Smooth muscle cell (in vitro differentiated cells): ENCODE data around the gene ANK2. TPM values are rescaled to one million over a fixed set of nuclear protein-coding genes. Genes with fewer than 3 reads are reported as not detected.

ENCODE experiments used
- DNase-seq: peaks from one replicate; lab custom pipeline; 2025; ENCODE audit not compliant: unreplicated experiment; lab: John Stamatoyannopoulos, UW
- H2AFZ ChIP-seq: fragments of 200-600 bp; sonication (generic); 2 replicates; pipeline ENCODE4 v1.6.0; 2016; ENCODE audit warnings: antibody characterized with exemption, low read depth, mild to moderate bottlenecking
- H3F3A ChIP-seq: fragments of 200-600 bp; sonication (generic); 2 replicates; pipeline ENCODE4 v1.6.0; 2017; ENCODE audit warnings: antibody characterized with exemption, low read depth
- H3K27ac ChIP-seq: fragments of 200-600 bp; sonication (generic); 2 replicates; pipeline ENCODE4 v1.5.1; 2016; ENCODE audit warnings: low read depth, mild to moderate bottlenecking
- H3K27me3 ChIP-seq: fragments of 200-600 bp; sonication (generic); 2 replicates; pipeline ENCODE4 v1.6.1; 2016; ENCODE audit warnings: low read depth, mild to moderate bottlenecking
- H3K36me3 ChIP-seq: fragments of 200-600 bp; sonication (generic); 2 replicates; pipeline ENCODE4 v1.5.1; 2016; ENCODE audit warnings: low read depth
- H3K4me1 ChIP-seq: fragments of 200-600 bp; sonication (generic); 2 replicates; pipeline ENCODE4 v1.5.1; 2016; ENCODE audit warnings: low read depth
- H3K4me2 ChIP-seq: fragments of 200-600 bp; sonication (generic); 2 replicates; pipeline ENCODE4 v1.6.0; 2016; ENCODE audit warnings: mild to moderate bottlenecking
- H3K4me3 ChIP-seq: fragments of 200-600 bp; sonication (generic); 2 replicates; pipeline ENCODE4 v1.5.1; 2016; ENCODE audit warnings: mild to moderate bottlenecking
- H3K79me2 ChIP-seq: fragments of 200-600 bp; sonication (generic); 2 replicates; pipeline ENCODE4 v1.6.0; 2016; ENCODE audit warnings: low read depth, mild to moderate bottlenecking
- H3K9ac ChIP-seq: fragments of 200-600 bp; sonication (generic); 2 replicates; pipeline ENCODE4 v1.6.0; 2016; ENCODE audit warnings: low read depth
- H3K9me3 ChIP-seq: fragments of 200-600 bp; sonication (generic); replicated peaks from 2 replicates; pipeline ENCODE4 v1.5.1; 2016; ENCODE audit warnings: low read depth
- H4K20me1 ChIP-seq: fragments of 200-600 bp; sonication (generic); 2 replicates; pipeline ENCODE4 v1.6.0; 2016; ENCODE audit warnings: low read depth
- WGBS: methylation state at CpG from one replicate; pipeline ENCODE4 v1.1.7; 2016; ENCODE audit warnings: low lambda C conversion rate; 5-methylcytosine and 5-hydroxymethylcytosine counted together
- polyA plus RNA-seq: library from polyadenylated mRNA; unstranded; fragments of >200 nt; fragmentation: Nextera tagmentation; extraction: Ambion mirVana; gene quantifications from 2 replicates; pipeline ENCODE4 v1.2.1, GENCODE V29; 2016
- total RNA-seq: library from RNA; depleted of rRNA; stranded (reverse); fragments of >200 nt; gene quantifications from 2 replicates; pipeline ENCODE4 v1.2.3, GENCODE V29; 2014
- TF ChIP-seq, protein P1 (sequence below): fragments of 200-600 bp; sonication (generic); IDR thresholded peaks from 2 replicates; pipeline ENCODE4 v1.5.1; 2017; ENCODE audit warnings: borderline replicate concordance, mild to moderate bottlenecking, antibody characterized with exemption; ENCODE audit not compliant: insufficient read depth, poor library complexity, severe bottlenecking

ANK2 gene
- total and polyA plus RNA-seq, 2 experiments from 2014 or later, result 2.2 to 8.1 TPM

DNA sequence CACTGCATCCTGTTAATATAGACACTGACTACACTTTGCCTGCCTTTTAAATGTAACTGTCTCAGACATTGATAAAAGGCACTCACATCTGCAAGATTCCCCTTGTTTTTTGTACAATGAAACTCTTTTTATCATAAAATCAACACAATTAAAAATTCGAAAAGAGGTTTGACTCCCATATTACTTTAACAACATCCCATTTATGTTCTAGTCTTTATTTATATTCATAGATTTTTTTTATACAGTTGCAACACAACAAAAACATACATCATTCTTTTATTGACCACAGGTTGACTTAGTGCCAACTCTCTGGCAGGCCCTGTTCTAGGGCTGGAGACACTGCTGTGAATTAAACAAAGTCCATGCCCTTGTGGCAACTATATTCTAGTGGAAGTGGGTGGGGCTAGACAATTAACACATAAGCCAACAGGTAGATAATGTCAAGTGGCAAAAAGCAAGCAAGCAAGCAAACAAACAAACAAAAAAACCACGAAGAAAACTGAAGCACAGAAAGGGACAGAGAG is 36.8 kb downstream of the ANK2 start:
- Histone ChIP-seq H4K20me1 (no peaks in the 10 kb centered on the region), H3K4me3 (no peak overlapping the region), H3K4me2 (no peak overlapping the region), H3K79me2 (no peaks in the 10 kb centered on the region), H3K36me3 (no peaks in the 10 kb centered on the region), H3F3A (no peaks in the 10 kb centered on the region), H3K9me3 (no peaks in the 10 kb centered on the region), H3K4me1 (peaks cover 6% of the 10 kb centered on the region), H3K27me3 (no peaks in the 10 kb centered on the region), H3K9ac (no peak overlapping the region), H3K27ac (no peak overlapping the region), H2AFZ (no peak overlapping the region)
- WGBS, result 85% methylated on average over 2 of the region's 2 CpGs
- TF ChIP-seq, protein P1, sequence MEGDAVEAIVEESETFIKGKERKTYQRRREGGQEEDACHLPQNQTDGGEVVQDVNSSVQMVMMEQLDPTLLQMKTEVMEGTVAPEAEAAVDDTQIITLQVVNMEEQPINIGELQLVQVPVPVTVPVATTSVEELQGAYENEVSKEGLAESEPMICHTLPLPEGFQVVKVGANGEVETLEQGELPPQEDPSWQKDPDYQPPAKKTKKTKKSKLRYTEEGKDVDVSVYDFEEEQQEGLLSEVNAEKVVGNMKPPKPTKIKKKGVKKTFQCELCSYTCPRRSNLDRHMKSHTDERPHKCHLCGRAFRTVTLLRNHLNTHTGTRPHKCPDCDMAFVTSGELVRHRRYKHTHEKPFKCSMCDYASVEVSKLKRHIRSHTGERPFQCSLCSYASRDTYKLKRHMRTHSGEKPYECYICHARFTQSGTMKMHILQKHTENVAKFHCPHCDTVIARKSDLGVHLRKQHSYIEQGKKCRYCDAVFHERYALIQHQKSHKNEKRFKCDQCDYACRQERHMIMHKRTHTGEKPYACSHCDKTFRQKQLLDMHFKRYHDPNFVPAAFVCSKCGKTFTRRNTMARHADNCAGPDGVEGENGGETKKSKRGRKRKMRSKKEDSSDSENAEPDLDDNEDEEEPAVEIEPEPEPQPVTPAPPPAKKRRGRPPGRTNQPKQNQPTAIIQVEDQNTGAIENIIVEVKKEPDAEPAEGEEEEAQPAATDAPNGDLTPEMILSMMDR, result no peak
- no peak for DNase-seq

GRCh38 chr4:113088050-113088449 is 38.6 kb downstream of the ANK2 start:
- WGBS, result 96% methylated on average over 1 of the region's 1 CpG

GRCh38 chr4:113090954-113091353 is 41.5 kb downstream of the ANK2 start:
- Histone ChIP-seq H3K9me3 (no peaks in the 10 kb centered on the region), H3K9ac (no peak overlapping the region), H3F3A (no peaks in the 10 kb centered on the region), H3K27me3 (no peaks in the 10 kb centered on the region), H3K36me3 (no peaks in the 10 kb centered on the region), H3K4me1 (peaks cover 1% of the 10 kb centered on the region), H3K27ac (no peak overlapping the region), H2AFZ (no peak overlapping the region), H3K4me2 (no peak overlapping the region), H3K4me3 (no peak overlapping the region), H4K20me1 (no peaks in the 10 kb centered on the region), H3K79me2 (no peaks in the 10 kb centered on the region)
- no peak for DNase-seq
- TF ChIP-seq, protein P1, result no peak

More at GRCh38 chr4:113088050-113088449, 38.6 kb downstream of the ANK2 start:
- peaks cover 6% of the 10 kb centered on the region for H3K4me1 ChIP-seq
- H3K36me3 ChIP-seq, result no peaks in the 10 kb centered on the region
- H2AFZ ChIP-seq, result no peak overlapping the region
- H3K9ac ChIP-seq, result no peak overlapping the region
- no peaks in the 10 kb centered on the region for H3K27me3 ChIP-seq
- no peak overlapping the region for H3K27ac ChIP-seq
- no peaks in the 10 kb centered on the region for H3K9me3 ChIP-seq
- H4K20me1 ChIP-seq, result no peaks in the 10 kb centered on the region
- no peaks in the 10 kb centered on the region for H3K79me2 ChIP-seq
- no peak overlapping the region for H3K4me3 ChIP-seq
- H3F3A ChIP-seq, result no peaks in the 10 kb centered on the region
- H3K4me2 ChIP-seq, result no peak overlapping the region
- TF ChIP-seq, protein P1, result no peak
- DNase-seq, result no peak

DNA sequence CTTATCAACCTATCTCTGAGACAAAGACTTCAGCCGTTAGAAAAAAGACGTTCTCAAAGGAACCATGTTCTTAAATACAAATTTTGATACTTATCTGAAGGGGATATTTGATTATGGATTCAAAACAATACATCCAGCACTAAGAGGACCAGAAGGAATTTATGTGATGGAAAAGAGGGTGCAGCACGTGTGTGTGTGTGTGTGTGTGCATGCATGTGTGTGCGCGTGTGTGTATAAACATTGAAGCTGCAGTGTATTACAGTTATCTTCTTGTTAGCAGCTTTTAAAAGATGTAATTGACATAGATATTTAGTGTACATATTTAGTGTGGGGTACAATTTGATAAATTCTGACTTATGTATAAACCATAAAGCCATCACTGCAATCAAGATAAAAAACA is 44.9 kb downstream of the ANK2 start:
- no peaks in the 10 kb centered on the region for H4K20me1 ChIP-seq

More for the DNA sequence above, 44.9 kb downstream of the ANK2 start:
- H3K79me2 ChIP-seq, result no peaks in the 10 kb centered on the region
- no peak overlapping the region for H3K4me2 ChIP-seq
- no peaks in the 10 kb centered on the region for H3K9me3 ChIP-seq
- H3F3A ChIP-seq, result no peaks in the 10 kb centered on the region
- H2AFZ ChIP-seq, result no peak overlapping the region
- WGBS, result 84% methylated on average over 5 of the region's 5 CpGs
- no peaks in the 10 kb centered on the region for H3K27me3 ChIP-seq
- H3K9ac ChIP-seq, result no peak overlapping the region
- no peak overlapping the region for H3K27ac ChIP-seq
- H3K4me3 ChIP-seq, result no peak overlapping the region
- H3K36me3 ChIP-seq, result no peaks in the 10 kb centered on the region
- TF ChIP-seq, protein P1, result no peak
- DNase-seq, result no peak
- H3K4me1 ChIP-seq, result no peaks in the 10 kb centered on the region
